Myocyte (in vitro differentiated cells): ENCODE data around the gene MOB3B. TPM values are rescaled to one million over a fixed set of nuclear protein-coding genes. Genes with fewer than 3 reads are reported as not detected.

Experiments used
- DNase-seq: peaks from one replicate; pipeline ENCODE4 v3.0.0-alpha.2; 2012; ENCODE audit warnings: low read depth
- total RNA-seq: library from RNA; depleted of rRNA; stranded (reverse); fragments of >200 nt; gene quantifications from 2 replicates; pipeline ENCODE4 v1.2.3, GENCODE V29; 2014

Gene MOB3B
- total RNA-seq, 1 donor from 2014 or later, result not detected

GRCh38 chr9:27341545-27342294 is 187.9 kb downstream of the MOB3B start:
- DNase-seq, result no peak

DNA sequence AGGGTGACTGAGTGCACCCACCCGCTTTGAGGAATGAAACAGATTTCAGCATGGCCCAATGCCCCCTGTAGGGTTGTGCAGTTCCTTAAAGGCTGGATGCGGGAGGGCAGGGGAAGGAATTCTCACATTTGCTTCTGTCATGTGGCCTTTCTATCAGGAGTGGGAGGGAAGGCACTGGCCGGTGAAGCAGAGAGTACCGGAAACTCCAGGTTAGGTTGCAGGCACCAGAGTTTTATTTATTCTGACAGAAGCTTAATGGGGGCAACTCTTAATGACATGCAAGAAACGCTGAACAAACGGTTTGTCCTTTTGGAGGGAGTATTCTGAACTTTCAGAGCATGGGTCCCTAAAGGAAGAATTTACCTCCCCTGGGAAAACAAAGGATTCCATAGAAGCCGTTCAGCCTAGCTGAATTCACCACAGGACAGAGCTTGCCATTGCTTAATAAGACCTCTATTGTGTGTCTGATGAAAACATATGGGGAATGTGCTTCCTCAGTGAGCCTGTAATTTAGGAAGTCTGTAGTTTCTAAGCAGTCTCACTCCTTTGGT is 188.6 kb downstream of the MOB3B start:
- no peak for DNase-seq

GRCh38 chr9:27340285-27340674 is 189.3 kb downstream of the MOB3B start:
- DNase-seq, result no peak

DNA sequence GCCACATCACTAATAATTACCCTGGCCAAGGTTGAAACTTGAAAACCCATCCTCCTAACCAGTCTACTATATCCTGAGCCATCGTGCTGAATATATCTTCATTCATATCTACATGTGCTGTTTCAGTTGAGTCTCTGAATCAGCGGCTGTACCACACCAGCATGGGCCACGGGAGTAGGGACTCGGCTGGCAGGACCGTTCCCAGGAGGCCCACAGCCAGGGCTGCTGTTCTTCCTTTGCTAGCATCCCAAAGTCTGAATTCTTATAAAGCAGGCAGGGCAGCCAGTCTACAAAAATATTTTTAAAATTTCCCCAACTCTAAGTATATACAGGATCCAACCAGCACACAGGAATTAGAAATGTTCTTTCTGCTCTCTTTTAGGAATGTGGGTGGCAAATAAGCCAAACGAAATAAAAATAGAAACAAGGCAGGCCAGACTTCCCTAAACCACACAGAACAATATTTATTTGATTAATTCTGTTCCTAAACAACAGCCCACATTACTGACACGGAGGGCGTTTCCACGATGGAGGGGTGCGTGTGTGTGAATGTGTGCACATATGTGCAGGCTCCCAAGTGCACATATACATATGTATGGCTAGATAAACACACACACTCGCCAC is 189.8 kb downstream of the MOB3B start:
- DNase-seq, result peak; percentile 6

DNA sequence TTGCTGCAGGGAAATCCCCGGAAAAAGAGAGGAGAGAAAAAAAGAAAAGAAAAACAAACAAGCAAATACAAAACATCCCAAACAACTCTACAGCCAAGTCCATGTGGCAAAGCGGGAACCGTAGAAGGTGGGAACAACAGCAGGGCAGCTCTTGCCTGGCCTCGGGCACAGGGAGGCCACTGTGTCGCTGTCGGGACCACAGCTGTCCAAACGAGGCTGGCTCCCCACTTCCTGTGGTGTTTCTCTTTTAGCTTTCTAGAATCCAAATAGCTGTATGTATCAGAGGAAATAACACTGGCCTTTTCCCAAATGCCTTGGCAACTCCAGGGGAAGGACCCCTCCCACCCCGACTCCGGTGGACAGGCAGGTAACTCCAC is 191.1 kb downstream of the MOB3B start:
- DNase-seq, result no peak

DNA sequence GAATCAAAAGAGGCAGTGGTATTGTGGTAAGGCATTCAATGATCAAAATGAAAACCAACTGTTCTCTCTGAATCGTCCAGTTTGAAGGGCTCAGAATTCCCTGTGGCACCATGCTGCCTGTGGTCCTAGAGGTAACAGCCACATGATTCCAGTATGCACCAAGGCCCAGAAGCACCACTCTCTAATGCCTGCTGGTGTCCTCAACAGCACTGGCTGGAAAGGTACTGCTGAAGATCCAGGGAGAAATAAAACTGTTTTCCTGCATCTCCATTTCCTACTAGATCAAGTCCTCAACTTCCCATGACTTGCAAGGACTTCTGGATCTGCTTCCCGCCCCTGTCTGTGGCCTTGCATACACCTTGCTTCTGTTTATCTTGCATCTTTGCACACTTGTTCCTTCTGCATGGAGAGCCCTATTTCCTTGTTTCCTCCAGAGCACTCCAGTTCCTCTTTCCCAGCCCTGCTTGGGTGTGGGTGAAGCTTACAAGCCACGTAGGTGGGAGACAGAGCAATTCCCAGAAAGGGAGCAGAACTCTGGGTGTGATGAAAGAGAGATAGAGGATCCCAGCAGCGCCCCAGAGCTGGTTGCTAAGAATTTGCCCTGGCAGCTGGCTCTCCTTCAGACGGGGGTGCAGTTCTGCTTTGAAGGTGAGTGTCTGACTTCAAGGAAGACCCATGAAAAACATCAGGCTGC is 191.6 kb downstream of the MOB3B start:
- no peak for DNase-seq

DNA sequence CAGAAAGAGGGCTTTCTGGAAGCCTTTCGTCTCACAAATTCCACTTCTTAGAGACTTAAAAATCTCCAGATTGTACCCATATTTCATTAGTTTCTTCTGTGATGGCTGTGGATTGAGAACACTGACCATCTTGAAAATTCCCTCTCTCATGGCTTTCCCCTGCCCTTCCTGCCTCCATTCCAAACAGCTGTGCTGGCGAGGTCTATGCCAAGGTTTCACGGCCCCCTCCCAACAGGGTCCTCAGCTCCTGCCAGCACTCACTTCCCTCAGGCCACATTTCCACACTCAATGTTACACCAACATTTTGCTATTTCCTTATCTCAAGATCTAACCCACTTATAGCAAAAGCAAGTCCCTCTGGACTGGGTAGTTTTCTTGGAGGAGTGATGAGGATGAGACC is 192.4 kb downstream of the MOB3B start:
- no peak for DNase-seq

GRCh38 chr9:27336829-27337228 is 192.8 kb downstream of the MOB3B start:
- DNase-seq, result no peak

DNA sequence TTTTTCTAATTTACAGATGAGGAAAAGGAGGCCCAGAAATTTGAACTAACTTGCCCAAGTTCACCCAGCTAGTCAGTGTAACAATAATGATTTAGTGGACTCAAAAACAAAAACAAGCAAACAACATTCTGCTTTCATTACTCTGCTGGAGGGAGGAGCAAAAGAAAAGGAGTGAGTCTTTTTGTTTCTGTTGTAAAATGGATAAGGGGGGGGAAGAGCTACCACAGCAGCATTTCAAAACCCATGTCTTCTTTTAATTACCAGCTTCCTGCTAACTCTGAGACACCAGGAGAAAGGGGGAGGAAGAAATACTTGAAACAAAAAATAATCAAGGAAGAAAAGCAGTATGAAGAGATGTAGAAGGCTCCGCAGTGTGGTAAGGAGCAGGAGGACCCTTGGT is 193.5 kb downstream of the MOB3B start:
- no peak for DNase-seq

GRCh38 chr9:27335075-27335474 is 194.5 kb downstream of the MOB3B start:
- DNase-seq, result no peak

DNA sequence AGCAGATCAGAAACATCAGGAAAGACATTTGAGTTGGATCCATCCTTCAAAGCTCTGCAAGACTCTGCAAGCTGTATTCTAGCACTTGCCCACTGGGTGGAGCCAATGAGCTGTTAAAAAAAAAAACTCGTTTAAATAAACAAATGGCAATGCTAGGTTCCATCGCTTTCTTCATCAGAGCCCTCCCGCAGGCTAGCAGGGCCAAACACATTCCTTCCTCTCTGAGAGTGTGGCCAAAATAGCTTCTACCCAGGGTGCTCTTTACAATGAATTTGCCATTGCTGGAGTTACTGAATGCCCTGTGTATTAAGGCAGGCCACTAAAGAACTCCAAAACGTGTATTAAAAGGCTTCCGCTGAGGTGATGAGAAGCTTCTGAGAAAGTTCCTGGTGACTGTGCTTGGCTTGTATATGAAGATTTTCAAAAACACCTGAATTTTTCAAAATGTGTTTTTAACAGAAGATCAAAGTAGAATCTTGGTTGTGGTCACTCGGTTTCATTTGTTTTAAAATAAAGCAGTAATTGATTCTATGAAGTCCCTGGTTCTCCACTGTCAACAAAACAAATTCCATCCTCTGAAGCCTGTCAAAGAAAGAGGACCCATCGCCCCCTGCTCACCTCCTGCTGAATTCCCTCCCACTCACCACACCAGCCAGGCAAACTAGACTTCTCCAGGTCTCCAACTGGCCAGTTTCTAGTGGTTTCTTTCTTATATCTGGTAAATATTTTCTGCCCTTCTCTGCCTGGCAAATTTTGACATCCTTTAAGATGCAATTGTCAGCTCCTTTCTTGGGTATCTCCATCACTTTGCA is 196.2 kb downstream of the MOB3B start:
- DNase-seq, result peak; percentile 81

DNA sequence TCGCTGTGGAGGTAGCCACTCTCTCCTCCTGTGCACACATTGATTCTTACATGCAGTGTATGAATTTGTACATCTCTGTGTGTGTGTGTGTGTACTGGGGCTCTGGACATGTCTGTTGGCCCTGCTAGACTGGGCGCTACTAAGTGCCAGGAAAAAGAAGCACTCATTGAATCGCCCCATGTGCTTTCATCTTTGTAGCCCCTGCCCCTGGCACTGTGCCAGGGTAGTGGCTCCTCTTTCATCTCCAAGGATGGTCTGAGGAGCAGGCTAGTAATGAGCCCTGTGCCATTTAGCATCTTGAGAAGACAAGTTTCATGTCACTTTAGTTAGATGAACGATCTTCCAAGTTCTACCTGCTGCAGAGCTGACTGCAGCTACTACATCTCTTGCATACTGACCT is 198.2 kb downstream of the MOB3B start:
- DNase-seq, result no peak

DNA sequence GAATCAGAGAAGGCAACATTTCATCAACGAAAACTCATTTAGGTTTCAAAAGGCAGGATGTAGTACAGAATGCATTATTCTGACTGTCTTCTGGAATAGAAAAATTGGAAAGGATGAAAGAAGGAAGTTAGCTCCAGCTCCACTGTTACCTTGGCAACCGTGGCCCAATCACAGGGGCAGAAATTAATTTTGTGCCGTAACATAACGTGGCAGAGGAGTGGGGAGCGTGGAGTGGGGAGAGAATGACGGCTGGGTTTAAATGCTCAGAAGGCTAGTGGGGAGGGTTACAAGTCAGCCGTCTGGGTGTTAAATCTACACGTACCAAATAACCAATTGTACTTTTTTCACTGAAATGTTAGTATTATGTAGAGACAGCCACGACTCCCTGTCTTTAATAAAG is 200.3 kb downstream of the MOB3B start:
- no peak for DNase-seq

DNA sequence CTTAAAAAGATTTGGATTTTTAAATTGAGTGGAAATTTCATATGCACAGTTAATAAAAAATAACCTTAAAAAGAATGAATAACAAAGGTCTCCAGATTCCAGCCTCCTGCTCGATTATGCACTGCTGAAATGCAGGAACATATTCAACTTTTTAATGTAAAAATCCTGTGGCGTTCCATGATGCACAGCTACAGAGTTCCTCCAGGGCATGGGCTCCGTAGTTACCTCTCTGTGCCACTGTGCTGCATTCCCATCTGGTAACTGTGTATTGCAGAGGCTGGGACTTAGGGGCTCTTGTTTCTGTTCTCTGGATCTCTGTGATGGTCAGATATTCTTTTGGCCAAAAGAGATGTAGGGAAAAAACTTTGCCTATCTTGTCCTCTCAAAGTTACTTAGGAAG is 201.1 kb downstream of the MOB3B start:
- DNase-seq, result no peak

- no peak for DNase-seq
Measured at GRCh38 chr9:27311184-27311583, 218.4 kb downstream of the MOB3B start.

DNA sequence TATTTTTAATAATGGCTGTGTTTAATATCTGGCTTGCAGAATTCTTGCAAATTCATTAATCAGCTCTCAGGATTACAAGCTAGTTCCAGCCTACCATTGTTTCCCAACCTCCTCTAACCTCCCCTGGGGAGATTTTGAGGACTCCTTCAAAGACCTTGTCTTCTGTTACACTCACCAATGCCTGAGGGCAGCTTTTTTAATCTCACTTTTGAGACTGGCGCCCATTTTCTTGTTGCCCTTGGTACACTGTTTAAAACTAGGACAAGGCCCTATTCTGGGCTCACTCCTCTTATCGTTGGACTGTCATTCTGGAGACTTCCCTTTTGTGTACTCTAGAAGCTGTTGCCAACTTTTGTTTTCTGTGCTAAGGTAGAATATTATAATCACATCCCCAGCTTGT is 219.0 kb downstream of the MOB3B start:
- no peak for DNase-seq

GRCh38 chr9:27308691-27309390 is 220.8 kb downstream of the MOB3B start:
- no peak for DNase-seq

GRCh38 chr9:27304521-27304920 is 225.1 kb downstream of the MOB3B start:
- DNase-seq, result no peak

- peak; percentile 27 for DNase-seq
Measured at GRCh38 chr9:27303219-27303618, 226.4 kb downstream of the MOB3B start.

DNA sequence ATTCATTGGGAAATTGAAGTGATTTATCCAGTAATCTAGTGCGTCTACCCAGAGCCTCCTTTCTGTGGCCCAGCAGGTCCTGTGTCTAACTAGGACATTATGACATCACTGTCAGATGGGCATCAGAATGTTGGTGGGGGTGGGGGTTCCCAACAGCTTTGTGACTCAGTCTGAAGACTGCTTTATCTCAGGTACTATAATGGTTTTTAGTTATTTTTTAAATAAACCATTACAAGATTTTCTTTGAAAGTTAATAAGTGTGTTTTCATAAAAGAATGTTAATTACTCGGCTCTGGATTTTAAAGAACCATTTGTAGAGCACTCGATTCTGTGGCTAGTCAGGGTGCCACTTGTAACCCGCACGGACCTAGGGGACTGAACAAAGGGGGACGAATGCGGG is 232.6 kb downstream of the MOB3B start, which contains the start of gene EQTN:
EQTN (minus strand) TSS at position 101 of the 400 bp plus-strand sequence; CDS start at position 6, 95 bp downstream.
- DNase-seq, result no peak

- DNase-seq, result no peak
Measured at GRCh38 chr9:27293996-27294395, 235.6 kb downstream of the MOB3B start.
